PC-3 (cell line): ENCODE results near the gene ZNF385B. TPM values are rescaled to one million over a fixed set of nuclear protein-coding genes. Genes with fewer than 3 reads are reported as not detected.

Experiments used
- ATAC-seq: fragments of 200-7000 bp; cut with Tn5 transposase; 2 replicates; pipeline ENCODE4 v1.9.1; 2020; ENCODE audit warnings: mild to moderate bottlenecking, moderate library complexity
- BruUV-seq: library from RNA; stranded (reverse); fragments of 400-500 nt; replicated peaks from 2 replicates; lab custom pipeline; 2021; lab: Mats Ljungman, UMichigan
- CTCF ChIA-PET: fragments of 300-600 bp; sonication (Branson Sonifier 250); formaldehyde crosslinking; loops from one replicate; lab custom pipeline; 2022; ENCODE audit warnings: antibody characterized with exemption; lab: Charles Lee
- POLR2A ChIA-PET: fragments of 300-600 bp; sonication (Branson Sonifier 250); formaldehyde crosslinking; loops from one replicate; lab custom pipeline; 2022; ENCODE audit warnings: antibody characterized with exemption; ENCODE audit not compliant: unreplicated experiment; lab: Charles Lee
- DNase-seq: peaks from one replicate; pipeline ENCODE4 v3.0.0-alpha.2; 2015
- H2AFZ ChIP-seq: fragments of 300-600 bp; sonication (generic); 2 replicates; pipeline ENCODE4 v1.6.0; 2016; ENCODE audit warnings: antibody characterized with exemption, low read length
- H3F3A ChIP-seq: fragments of 300-600 bp; sonication (generic); one replicate; pipeline ENCODE4 v1.6.0; 2017; ENCODE audit warnings: antibody characterized with exemption, low read length, control low read depth, mild to moderate bottlenecking; ENCODE audit not compliant: unreplicated experiment
- H3K27ac ChIP-seq: fragments of 300-600 bp; sonication (generic); 2 replicates; pipeline ENCODE4 v1.5.1; 2016; ENCODE audit warnings: mild to moderate bottlenecking, low read length
- H3K27me3 ChIP-seq: fragments of 300-600 bp; sonication (generic); 2 replicates; pipeline ENCODE4 v1.6.1; 2016; ENCODE audit warnings: low read length, mixed read lengths
- H3K36me3 ChIP-seq: fragments of 300-600 bp; sonication (generic); 2 replicates; pipeline ENCODE4 v1.6.1; 2016; ENCODE audit warnings: low read depth, mixed run types, low read length, mixed read lengths
- H3K4me1 ChIP-seq: fragments of 300-600 bp; sonication (generic); 2 replicates; pipeline ENCODE4 v1.5.1; 2016; ENCODE audit warnings: low read length; ENCODE audit not compliant: insufficient read depth
- H3K4me2 ChIP-seq: fragments of 300-600 bp; sonication (generic); 2 replicates; pipeline ENCODE4 v1.6.0; 2016; ENCODE audit warnings: low read length
- H3K4me3 ChIP-seq: fragments of 300-600 bp; sonication (generic); 2 replicates; pipeline ENCODE4 v1.5.1; 2016; ENCODE audit warnings: mild to moderate bottlenecking, low read length, mixed read lengths
- H3K79me2 ChIP-seq: fragments of 300-600 bp; sonication (generic); 2 replicates; pipeline ENCODE4 v1.6.1; 2017; ENCODE audit warnings: low read length, mixed read lengths
- H3K9ac ChIP-seq: fragments of 300-600 bp; sonication (generic); 2 replicates; pipeline ENCODE4 v1.6.0; 2016; ENCODE audit warnings: mild to moderate bottlenecking, low read length
- H3K9me2 ChIP-seq: fragments of 300-600 bp; sonication (generic); replicated peaks from 2 replicates; pipeline ENCODE4 v1.6.1; 2016; ENCODE audit warnings: mixed run types, low read length, mixed read lengths
- H3K9me3 ChIP-seq: fragments of 300-600 bp; sonication (generic); 2 replicates; pipeline ENCODE4 v1.6.1; 2016; ENCODE audit warnings: low read length, mixed read lengths
- H4K20me1 ChIP-seq: fragments of 300-600 bp; sonication (generic); 2 replicates; pipeline ENCODE4 v1.6.1; 2016; ENCODE audit warnings: low read length, mixed read lengths
- EZH2 ChIP-seq: fragments of 300-600 bp; sonication (generic); IDR thresholded peaks from one replicate; pipeline ENCODE4 v1.6.1; 2017; ENCODE audit warnings: antibody characterized with exemption, mild to moderate bottlenecking, low read length; ENCODE audit not compliant: unreplicated experiment
- EZH2phosphoT487 ChIP-seq: fragments of 300-600 bp; sonication (generic); IDR thresholded peaks from 2 replicates; pipeline ENCODE4 v1.6.1; 2018; ENCODE audit warnings: mild to moderate bottlenecking, antibody characterized with exemption, low read length, borderline replicate concordance
- intact Hi-C: fragments of 100-400 bp; cut with micrococcal nuclease; formaldehyde crosslinking; loops from 2 replicates; pipeline ENCODE4 v1.9.0; 2023
- total RNA-seq: library from RNA; depleted of rRNA; stranded (reverse); fragments of >200 nt; gene quantifications from 2 replicates; pipeline ENCODE4 v1.2.3, GENCODE V29; 2014
- TF ChIP-seq, protein P1 (sequence below): fragments of 300-600 bp; sonication (generic); conservative IDR thresholded peaks from 2 replicates; pipeline ENCODE4 v1.5.1; 2017; ENCODE audit warnings: antibody characterized with exemption, low read depth, mild to moderate bottlenecking, low read length

Gene ZNF385B
- total RNA-seq, 1 experiment from 2014 or later, result 2.4 TPM

DNA sequence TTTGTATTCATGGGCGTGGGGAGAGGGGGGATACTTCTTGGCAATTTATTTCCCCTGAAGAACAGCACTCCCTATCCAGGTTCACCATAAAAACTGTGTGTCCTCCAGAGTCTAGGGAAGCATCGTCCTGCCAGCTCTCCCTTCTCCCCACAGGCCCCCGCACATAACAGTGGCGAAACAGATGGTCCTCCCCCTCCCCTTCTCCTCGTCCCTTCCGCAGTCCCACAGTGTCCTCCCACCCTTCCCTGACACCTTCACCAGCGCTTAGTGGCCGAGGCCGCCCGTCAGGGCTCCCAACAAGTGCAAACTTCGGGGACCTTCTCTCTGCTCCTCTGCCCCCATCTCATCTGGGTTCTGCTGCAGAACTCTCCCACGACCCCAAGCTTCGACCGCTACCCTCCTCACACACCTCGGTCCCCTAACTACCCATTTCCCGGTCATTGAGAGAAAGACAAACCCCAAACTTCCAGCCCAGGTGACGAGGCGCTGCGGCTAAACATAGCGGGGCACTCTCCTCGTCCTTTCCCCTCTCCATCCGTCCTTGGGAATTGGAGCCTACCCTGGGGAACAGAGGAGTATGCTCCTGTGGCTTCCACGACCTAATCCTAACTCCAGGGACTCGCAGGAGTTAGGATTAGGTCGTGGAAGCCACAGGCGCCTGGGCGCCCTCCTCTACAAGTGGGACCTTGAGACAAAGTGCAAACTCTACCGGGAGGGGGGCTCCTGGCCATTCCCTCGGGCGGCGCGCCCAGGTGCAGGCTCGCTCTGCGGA, 971 bp downstream of the ZNF385B start:
- ATAC-seq, result no peak
- Histone ChIP-seq H3K4me2 (peak overlapping the region; percentile 95), H3K9ac (peak overlapping the region; percentile 29), H3K27me3 (no peaks in the 10 kb centered on the region), H3K4me3 (peak overlapping the region; percentile 83), H3K79me2 (no peaks in the 10 kb centered on the region), H3K9me3 (no peaks in the 10 kb centered on the region), H3K36me3 (no peaks in the 10 kb centered on the region), H4K20me1 (no peaks in the 10 kb centered on the region), H2AFZ (peak overlapping the region; percentile 86), H3K27ac (no peak overlapping the region), H3K4me1 (peaks cover 4% of the 10 kb centered on the region), H3K9me2 (no peaks in the 10 kb centered on the region), H3F3A (no peaks in the 10 kb centered on the region)
- TF ChIP-seq EZH2phosphoT487 (no peak), EZH2 (no peak)
- TF ChIP-seq, protein P1, sequence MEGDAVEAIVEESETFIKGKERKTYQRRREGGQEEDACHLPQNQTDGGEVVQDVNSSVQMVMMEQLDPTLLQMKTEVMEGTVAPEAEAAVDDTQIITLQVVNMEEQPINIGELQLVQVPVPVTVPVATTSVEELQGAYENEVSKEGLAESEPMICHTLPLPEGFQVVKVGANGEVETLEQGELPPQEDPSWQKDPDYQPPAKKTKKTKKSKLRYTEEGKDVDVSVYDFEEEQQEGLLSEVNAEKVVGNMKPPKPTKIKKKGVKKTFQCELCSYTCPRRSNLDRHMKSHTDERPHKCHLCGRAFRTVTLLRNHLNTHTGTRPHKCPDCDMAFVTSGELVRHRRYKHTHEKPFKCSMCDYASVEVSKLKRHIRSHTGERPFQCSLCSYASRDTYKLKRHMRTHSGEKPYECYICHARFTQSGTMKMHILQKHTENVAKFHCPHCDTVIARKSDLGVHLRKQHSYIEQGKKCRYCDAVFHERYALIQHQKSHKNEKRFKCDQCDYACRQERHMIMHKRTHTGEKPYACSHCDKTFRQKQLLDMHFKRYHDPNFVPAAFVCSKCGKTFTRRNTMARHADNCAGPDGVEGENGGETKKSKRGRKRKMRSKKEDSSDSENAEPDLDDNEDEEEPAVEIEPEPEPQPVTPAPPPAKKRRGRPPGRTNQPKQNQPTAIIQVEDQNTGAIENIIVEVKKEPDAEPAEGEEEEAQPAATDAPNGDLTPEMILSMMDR, result no peak
- ChIA-PET POLR2A (no interaction called here), CTCF (no interaction called here)
- BruUV-seq, result TSS peak; percentile 42
- intact Hi-C loops, result no loop called here
- no peak for DNase-seq

DNA sequence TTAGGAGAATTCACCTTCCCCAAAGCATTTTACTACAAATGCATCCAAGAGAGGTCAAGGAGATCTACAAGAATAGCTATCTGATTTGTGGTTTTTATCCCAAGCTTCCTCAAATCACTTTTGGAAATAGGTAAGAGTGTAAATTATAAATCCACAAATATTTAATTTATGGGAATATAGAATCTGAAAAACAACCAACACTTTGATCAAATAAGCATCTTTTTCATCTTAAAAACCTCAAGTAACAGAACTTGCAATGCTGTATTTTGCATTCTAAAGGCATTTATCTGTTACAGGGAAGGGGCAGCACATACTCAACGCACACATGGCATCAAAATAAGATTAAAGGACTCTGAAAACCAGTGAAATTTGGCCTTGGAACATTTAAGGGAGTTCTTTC, 1.9 kb downstream of the ZNF385B start:
- H3K4me2 ChIP-seq, result no peak overlapping the region
- no peaks in the 10 kb centered on the region for H3F3A ChIP-seq
- POLR2A ChIA-PET, result no interaction called here

More for the DNA sequence above, 1.9 kb downstream of the ZNF385B start:
- Histone ChIP-seq H3K79me2 (no peaks in the 10 kb centered on the region), H3K9me2 (no peaks in the 10 kb centered on the region), H2AFZ (no peak overlapping the region), H3K27ac (no peak overlapping the region), H3K27me3 (no peaks in the 10 kb centered on the region), H3K9me3 (no peaks in the 10 kb centered on the region), H3K9ac (no peak overlapping the region), H3K36me3 (no peaks in the 10 kb centered on the region), H3K4me1 (peaks cover 4% of the 10 kb centered on the region), H3K4me3 (no peak overlapping the region), H4K20me1 (no peaks in the 10 kb centered on the region)
- TF ChIP-seq EZH2 (no peak), EZH2phosphoT487 (no peak)
- TF ChIP-seq, protein P1, result no peak
- no peak for ATAC-seq
- DNase-seq, result no peak
- CTCF ChIA-PET, result no interaction called here
- intact Hi-C loops, result no loop called here
- no TSS peak for BruUV-seq
